Activated naive CD4-positive, alpha-beta T cell treated with Interleukin-2 at 50 U/mL for 16 hours (primary cell): ENCODE measurements around the gene SLCO3A1.

ENCODE experiments used
- DNase-seq: peaks from one replicate; pipeline ENCODE4 v3.0.0-alpha.2; 2020

The SLCO3A1 gene

GRCh38 chr15:92076541-92076940 lies 223.0 kb downstream of the SLCO3A1 start:
- DNase-seq = no peak

DNA sequence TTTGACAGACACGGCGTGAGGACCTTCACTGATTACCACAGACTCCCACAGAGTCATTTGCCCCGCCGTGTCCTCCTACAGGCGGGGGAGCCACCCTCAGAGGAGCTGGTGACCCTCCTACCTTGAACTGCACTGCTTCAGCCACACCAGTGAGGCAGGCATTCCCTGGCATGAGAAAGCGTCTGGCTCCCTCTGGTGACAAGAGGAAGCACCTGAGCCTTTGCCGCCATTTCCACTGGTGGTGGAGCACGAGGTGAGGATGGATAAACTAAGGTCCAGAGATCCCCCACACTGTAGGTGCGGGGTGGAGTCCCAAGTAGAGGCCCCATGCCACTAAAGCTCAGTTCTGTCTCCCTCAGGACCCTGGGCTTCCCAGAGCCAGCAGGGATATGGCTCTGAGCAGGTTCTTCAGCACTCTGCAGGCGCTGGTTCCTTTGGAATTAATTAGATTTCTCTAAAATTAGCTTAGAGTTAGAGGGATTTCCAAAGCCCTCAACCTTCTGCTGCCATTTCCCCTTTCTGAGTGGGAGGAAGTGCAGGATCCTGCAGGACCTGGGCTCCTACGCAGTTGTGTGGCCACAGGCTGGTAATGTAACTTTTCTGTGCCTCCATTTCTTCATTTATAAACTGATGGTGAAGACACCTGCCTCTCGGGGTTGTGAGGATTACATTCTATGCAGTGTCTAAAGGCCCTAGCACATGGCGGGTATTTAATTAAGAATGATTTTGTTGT lies 224.0 kb downstream of the SLCO3A1 start:
- DNase-seq = peak; percentile 73

- DNase-seq = no peak
Measured at GRCh38 chr15:92078270-92078669, 224.8 kb downstream of the SLCO3A1 start.

- no peak for DNase-seq
Measured at GRCh38 chr15:92079047-92079446, 225.5 kb downstream of the SLCO3A1 start.

GRCh38 chr15:92079647-92080255 lies 226.2 kb downstream of the SLCO3A1 start:
- no peak for DNase-seq

- DNase-seq = peak; percentile 52
Measured at GRCh38 chr15:92082006-92082843, 228.7 kb downstream of the SLCO3A1 start.

DNA sequence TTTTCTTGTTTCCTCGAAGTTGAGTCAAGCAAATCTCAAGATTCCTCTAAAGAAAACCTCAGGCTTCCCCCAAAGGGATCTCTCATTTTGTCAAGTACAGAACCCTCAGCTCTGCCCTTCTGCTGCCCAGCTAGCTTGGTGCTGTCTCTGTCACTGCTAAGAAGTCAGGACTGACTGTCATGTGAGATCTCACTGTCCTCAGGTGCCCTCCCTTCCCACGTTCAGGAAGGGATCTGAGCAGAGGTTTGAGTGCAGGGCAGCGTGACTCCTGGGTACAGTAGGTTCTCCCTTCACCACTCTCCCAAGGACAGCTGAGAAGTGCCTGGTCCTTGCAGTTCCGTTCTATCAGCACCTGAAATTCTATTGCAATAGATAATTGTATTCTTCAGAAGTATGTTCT lies 229.7 kb downstream of the SLCO3A1 start:
- DNase-seq = no peak

DNA sequence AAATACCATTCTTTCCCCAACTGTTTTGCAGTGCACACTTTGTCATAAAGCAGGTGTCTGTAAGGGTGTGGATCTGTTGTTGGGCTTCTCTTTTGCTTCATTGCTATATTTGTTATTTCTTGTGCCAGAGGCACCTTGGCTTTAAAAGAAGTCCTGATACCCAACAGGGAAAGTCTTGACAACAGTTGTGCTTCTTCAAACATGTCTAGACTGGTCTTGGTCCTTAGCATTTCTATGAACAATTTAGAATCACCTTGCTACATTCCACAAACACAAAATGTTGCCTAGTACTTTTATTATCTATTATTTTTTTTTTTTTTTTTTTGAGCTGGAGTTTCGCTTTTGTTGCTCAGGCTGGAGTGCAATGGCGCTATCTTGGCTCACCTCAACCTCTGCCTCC lies 233.7 kb downstream of the SLCO3A1 start:
- no peak for DNase-seq

- no peak for DNase-seq
Measured at GRCh38 chr15:92091155-92091734, 237.7 kb downstream of the SLCO3A1 start.

DNA sequence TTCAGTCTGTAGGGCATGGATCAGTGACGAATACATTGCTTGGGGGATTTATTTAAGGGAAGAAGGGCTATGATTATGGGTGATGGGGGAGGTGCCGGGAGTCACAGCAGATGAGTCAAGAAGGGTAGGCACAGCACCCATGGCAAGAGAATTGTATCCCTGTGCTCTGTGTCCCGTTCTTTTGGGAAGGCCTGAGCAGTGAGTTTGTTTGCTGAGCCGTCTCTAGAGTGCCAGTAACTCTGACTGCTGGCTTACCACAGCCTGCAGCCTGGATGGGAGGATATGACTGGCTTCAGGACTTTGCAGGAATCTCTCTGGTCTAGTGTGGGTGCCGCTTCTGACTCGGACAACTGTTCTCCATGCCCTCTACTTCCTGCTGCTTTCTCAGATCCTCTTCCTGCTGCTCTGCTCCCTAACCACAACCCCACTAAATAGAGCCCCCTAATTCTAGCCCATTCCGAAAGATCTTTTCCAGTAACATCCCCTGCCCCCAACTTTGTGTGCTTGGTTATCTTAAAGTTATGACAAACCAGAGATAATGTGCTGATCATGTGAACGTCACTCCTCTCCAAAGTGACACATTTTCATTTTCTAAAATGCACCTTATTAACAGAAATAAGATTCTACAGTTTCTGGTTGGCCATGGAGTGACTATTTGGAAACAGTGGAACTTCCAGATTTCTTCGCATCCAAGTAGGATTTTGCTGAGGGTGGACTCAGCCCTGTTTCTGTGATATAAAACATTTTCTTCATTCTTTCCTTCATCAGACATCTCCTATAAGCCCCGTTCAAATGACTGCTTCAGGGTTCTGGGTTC lies 239.0 kb downstream of the SLCO3A1 start:
- DNase-seq = no peak

GRCh38 chr15:92095693-92096092 lies 242.2 kb downstream of the SLCO3A1 start:
- DNase-seq = no peak

DNA sequence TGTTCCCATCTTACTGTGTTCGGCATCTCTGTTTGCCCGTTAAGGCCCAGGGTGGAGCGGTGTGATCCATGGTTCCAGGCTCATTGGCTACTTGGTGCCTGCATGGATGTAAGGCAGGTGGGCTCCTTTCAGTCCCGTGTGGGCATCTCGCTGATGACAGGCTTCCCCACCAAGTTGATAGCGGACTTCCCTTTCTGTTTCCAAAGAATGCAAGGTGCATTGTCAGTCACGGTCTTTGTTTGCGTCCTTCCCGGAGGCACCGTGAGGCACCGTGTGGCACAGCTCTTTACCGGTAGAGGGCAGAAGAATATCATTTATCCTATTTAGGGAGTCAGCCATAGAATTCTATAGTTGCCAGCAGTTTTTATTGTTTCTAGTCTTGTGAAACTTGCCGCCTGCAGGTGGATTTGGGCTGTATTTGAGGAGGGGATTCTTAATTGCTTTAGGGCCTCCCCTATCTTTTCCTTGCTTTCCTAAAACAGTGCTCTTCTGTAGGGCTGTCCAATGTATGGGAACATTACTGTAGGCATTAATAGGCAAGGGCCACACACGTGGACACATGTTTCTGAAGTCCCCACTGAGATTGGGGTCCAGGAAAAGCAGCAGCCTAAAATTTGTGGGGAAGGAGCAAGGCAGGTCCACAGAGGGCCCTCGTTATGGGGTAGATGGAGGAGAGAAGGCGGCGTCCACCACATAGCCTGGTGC lies 244.1 kb downstream of the SLCO3A1 start:
- peak; percentile 41 for DNase-seq

- DNase-seq = no peak
Measured at GRCh38 chr15:92098869-92099268, 245.4 kb downstream of the SLCO3A1 start.

- no peak for DNase-seq
Measured at GRCh38 chr15:92100301-92100700, 246.8 kb downstream of the SLCO3A1 start.

DNA sequence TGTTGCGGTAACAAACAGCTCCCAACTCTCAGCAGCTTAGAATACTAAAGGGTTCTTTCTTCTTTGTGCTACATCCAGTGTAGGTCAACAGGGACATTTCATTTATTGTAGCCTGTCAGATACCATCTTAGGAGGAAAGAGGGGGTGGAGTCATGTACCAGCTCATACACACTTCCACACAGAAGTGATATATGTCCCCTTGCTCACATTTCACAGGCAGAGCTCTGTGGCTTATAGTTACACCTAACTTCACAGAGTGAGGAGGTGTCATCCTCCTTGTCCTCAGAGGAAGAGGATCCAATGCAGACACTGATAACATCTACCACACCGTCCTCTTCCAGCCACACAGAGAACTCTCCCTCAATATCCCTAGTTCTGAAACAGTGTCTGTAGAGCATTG lies 247.2 kb downstream of the SLCO3A1 start:
- DNase-seq = no peak

DNA sequence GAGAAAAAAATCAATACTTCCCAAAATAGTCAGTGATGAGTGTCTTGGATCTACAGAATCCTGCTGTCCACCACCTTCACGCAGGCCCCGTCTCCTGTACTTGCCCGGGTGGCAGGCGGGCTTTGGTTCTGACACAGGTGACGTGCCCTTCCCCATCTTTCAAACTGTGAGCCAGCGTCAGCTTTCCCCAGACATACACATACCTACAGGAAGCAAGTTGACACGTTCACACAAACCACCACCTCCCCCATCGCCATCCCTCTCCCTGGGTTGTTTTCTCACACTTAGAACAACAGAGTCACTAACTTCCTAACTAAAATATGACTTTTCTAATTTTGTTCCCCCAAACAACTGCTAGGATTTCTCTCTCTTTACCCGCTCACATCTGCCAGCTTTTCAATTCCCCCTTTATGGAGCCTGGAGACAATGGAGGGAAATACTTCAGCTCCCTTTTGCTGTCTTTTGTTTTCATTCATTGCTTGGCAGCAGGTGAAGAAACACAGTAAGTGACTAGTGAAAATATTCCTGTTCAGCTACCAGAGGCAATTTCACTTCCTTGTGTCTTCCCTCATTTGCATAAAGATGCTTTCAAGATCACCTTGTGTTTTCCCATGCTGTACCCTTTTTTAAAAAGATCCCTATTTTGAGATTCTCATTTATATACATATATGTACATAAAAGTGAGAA lies 248.3 kb downstream of the SLCO3A1 start:
- DNase-seq = no peak

DNA sequence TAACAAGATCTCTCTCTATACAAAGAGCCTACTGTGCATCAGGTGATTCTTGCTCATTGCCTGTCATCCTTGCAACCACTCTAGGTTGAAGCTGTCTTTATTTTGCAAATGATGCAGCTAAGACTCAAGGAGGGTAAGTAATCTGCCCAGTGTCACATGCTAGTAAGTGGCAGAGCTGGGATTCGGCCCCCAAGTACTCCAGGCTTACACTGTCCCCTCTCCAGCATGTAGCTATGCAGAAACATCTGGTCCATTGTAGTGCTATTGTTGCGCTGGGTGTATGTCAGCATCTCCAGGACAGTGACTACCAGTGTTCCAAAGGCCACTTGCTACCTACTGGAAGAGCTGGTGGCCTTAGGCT lies 248.9 kb downstream of the SLCO3A1 start:
- no peak for DNase-seq

DNA sequence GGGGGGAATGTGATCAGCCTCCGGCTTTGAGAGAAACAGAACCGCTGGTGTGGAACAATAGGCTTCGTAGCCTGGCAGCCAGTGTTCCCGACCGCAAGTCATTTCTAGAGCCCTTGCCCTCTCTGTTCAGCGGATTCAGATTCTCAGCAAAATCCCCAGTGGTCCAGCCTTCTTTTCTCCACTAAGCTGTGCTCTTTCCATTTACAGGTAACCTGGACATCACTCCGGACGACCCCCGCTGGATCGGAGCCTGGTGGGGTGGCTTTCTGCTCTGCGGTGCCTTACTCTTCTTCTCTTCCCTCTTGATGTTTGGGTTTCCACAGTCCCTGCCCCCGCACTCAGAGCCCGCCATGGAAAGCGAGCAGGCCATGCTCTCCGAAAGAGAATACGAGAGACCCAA lies 250.6 kb downstream of the SLCO3A1 start:
- no peak for DNase-seq

GRCh38 chr15:92105611-92106010 lies 252.1 kb downstream of the SLCO3A1 start:
- no peak for DNase-seq

- DNase-seq = no peak
Measured at GRCh38 chr15:92107510-92107909, 254.0 kb downstream of the SLCO3A1 start.

GRCh38 chr15:92109191-92109873 lies 255.8 kb downstream of the SLCO3A1 start:
- no peak for DNase-seq
